ENCODE results near the gene TIAM2.

DNA sequence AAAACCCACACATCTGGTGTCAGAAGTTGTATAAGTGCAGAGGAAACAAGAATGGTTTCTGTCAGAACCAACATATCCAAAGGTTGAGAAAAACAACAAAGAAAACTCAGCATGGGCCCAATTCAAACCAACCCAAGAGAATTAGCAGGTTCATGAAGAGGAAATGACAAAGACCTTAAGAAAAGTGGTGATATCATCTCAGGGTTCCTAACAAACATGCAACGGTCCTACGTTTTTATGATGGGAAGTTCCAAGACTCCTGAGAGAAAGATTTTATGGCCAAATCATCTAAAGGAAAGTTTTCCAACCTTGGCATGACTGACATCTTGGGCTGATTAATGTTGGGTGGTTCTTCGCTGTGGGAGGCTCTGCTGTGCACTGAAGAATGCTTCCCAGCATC, 296.2 kb downstream of the TIAM2 start:
- TF ChIP-seq, protein P1, sequence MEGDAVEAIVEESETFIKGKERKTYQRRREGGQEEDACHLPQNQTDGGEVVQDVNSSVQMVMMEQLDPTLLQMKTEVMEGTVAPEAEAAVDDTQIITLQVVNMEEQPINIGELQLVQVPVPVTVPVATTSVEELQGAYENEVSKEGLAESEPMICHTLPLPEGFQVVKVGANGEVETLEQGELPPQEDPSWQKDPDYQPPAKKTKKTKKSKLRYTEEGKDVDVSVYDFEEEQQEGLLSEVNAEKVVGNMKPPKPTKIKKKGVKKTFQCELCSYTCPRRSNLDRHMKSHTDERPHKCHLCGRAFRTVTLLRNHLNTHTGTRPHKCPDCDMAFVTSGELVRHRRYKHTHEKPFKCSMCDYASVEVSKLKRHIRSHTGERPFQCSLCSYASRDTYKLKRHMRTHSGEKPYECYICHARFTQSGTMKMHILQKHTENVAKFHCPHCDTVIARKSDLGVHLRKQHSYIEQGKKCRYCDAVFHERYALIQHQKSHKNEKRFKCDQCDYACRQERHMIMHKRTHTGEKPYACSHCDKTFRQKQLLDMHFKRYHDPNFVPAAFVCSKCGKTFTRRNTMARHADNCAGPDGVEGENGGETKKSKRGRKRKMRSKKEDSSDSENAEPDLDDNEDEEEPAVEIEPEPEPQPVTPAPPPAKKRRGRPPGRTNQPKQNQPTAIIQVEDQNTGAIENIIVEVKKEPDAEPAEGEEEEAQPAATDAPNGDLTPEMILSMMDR (IDR thresholded peaks at IDR 0.05), result no peak
- TF ChIP-seq POLR2AphosphoS5 (IDR thresholded peaks at IDR 0.05), result no peak
